Gastrocnemius medialis (tissue), 4 donors: ENCODE results near the gene TMOD4.
"Not testable (repeated sequence)": the region's sequence is repeated elsewhere in the genome, so short reads cannot be mapped to it uniquely, and the experiment has no call there.

Source experiments
- POLR2A ChIP-seq, 2 donors: fragments of 450-650 bp; IDR thresholded peaks; one replicate each; pipeline ENCODE4 v1.6.1; 2017; ENCODE audit warnings: antibody characterized with exemption in 2 of 2, mild to moderate bottlenecking in 2 of 2, moderate library complexity in 2 of 2
- TF ChIP-seq, protein P1 (sequence below), 5 experiments: fragments of 450-650 bp in 3 of 5; fragments of 200-600 bp in 2 of 5; sonication (generic) in 2 of 5; IDR thresholded peaks in 4 of 5; conservative IDR thresholded peaks in 1 of 5; 1 replicate in 4 of 5; 2 replicates in 1 of 5; pipeline ENCODE4 v1.5.1; 2016 to 2019; ENCODE audit warnings: antibody characterized with exemption in 5 of 5, mild to moderate bottlenecking in 3 of 5, moderate library complexity in 3 of 5

DNA sequence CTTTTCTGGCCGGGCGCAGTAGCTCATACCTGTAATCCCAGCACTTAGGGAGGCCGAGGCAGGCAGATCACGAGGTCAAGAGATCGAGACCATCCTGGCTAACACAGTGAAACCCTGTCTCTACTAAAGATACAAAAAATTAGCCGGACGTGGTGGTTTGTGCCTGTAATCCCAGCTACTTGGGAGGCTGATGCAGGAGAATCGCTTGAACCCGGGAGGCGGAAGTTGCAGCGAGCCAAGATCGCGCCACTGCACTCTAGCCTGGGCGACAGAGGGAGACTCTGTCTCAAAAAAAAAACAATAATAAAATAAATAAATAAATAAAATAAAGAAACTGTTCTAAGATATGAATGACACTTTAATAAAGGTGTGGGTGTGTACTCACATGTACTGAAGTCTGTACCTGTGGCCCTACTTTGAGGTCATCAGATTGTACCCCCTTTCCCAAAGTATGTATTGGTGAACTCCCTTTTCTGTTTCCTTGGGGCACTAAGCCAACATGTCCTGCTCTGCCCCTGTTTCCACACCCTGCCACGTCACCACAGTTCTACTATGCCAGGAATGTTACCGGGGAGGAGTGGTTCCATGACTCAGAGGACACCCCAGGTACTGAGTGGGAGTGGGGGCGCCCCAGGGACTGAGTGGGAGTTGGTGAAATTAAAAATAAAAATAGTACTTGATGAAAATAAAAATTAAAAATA lies 19.3 kb upstream of the TMOD4 start:
- TF ChIP-seq POLR2A (IDR thresholded peaks at IDR 0.05) = not testable (repeated sequence)
- TF ChIP-seq, protein P1, sequence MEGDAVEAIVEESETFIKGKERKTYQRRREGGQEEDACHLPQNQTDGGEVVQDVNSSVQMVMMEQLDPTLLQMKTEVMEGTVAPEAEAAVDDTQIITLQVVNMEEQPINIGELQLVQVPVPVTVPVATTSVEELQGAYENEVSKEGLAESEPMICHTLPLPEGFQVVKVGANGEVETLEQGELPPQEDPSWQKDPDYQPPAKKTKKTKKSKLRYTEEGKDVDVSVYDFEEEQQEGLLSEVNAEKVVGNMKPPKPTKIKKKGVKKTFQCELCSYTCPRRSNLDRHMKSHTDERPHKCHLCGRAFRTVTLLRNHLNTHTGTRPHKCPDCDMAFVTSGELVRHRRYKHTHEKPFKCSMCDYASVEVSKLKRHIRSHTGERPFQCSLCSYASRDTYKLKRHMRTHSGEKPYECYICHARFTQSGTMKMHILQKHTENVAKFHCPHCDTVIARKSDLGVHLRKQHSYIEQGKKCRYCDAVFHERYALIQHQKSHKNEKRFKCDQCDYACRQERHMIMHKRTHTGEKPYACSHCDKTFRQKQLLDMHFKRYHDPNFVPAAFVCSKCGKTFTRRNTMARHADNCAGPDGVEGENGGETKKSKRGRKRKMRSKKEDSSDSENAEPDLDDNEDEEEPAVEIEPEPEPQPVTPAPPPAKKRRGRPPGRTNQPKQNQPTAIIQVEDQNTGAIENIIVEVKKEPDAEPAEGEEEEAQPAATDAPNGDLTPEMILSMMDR (IDR thresholded peaks at IDR 0.05 in 4 of 5, conservative IDR thresholded peaks at IDR 0.05 in 1 of 5) = not testable (repeated sequence)
